H9 (cell line): ENCODE measurements around the gene SMAD7. TPM values are rescaled to one million over a fixed set of nuclear protein-coding genes. Genes with fewer than 3 reads are reported as not detected.

Source experiments
- DNase-seq: peaks from one replicate; pipeline ENCODE4 v3.0.0-alpha.2; 2017
- H2AFZ ChIP-seq: one replicate; pipeline ENCODE4 v1.6.1; 2013; ENCODE audit warnings: mild to moderate bottlenecking, low read length, control low read depth, moderate library complexity
- H2AK5ac ChIP-seq: 2 replicates; pipeline ENCODE4 v1.6.1; 2013; ENCODE audit warnings: low read length, control low read depth, mixed read lengths; ENCODE audit not compliant: insufficient read length
- H2BK120ac ChIP-seq: one replicate; pipeline ENCODE4 v1.6.1; 2013; ENCODE audit warnings: low read depth, mild to moderate bottlenecking, low read length, control low read depth, inconsistent platforms; ENCODE audit not compliant: poor library complexity, severe bottlenecking
- H2BK12ac ChIP-seq: 2 replicates; pipeline ENCODE4 v1.6.1; 2013; ENCODE audit warnings: low read length, control low read depth, mixed read lengths, low read depth; ENCODE audit not compliant: insufficient read length
- H2BK15ac ChIP-seq: 2 replicates; pipeline ENCODE4 v1.6.1; 2013; ENCODE audit warnings: low read depth, low read length, control low read depth
- H2BK20ac ChIP-seq: one replicate; pipeline ENCODE4 v1.6.1; 2013; ENCODE audit warnings: low read depth, mild to moderate bottlenecking, low read length, control low read depth, inconsistent platforms; ENCODE audit not compliant: poor library complexity, severe bottlenecking
- H2BK5ac ChIP-seq: 2 replicates; pipeline ENCODE4 v1.6.1; 2013; ENCODE audit warnings: low read length, control low read depth, mixed read lengths; ENCODE audit not compliant: insufficient read length
- H3K14ac ChIP-seq: 2 replicates; pipeline ENCODE4 v1.6.1; 2013; ENCODE audit warnings: low read length, control low read depth; ENCODE audit not compliant: insufficient read depth
- H3K18ac ChIP-seq: 2 replicates; pipeline ENCODE4 v1.6.1; 2013; ENCODE audit warnings: low read depth, mild to moderate bottlenecking, mixed read lengths, low read length, control low read depth; ENCODE audit not compliant: insufficient read length
- H3K23ac ChIP-seq: 2 replicates; pipeline ENCODE4 v1.6.1; 2013; ENCODE audit warnings: low read length, control low read depth, mixed read lengths, low read depth; ENCODE audit not compliant: insufficient read length
- H3K23me2 ChIP-seq: 2 replicates; pipeline ENCODE4 v1.6.1; 2013; ENCODE audit warnings: low read depth, mild to moderate bottlenecking, mixed read lengths, low read length, control low read depth; ENCODE audit not compliant: insufficient read length, poor library complexity, severe bottlenecking
- H3K27ac ChIP-seq: 2 replicates; pipeline ENCODE4 v1.5.1; 2013; ENCODE audit warnings: low read length, control low read depth, mixed read lengths, low read depth; ENCODE audit not compliant: insufficient read length
- H3K27me3 ChIP-seq: 2 replicates; pipeline ENCODE4 v1.6.1; 2013; ENCODE audit warnings: low read length, control low read depth, inconsistent platforms; ENCODE audit not compliant: insufficient read depth
- H3K4ac ChIP-seq: 2 replicates; pipeline ENCODE4 v1.6.1; 2013; ENCODE audit warnings: low read depth, mild to moderate bottlenecking, control low read depth, inconsistent platforms, low read length, moderate library complexity
- H3K4me1 ChIP-seq: 2 replicates; pipeline ENCODE4 v1.6.1; 2013; ENCODE audit warnings: low read length, control low read depth, inconsistent platforms; ENCODE audit not compliant: insufficient read depth
- H3K4me2 ChIP-seq: 2 replicates; pipeline ENCODE4 v1.6.1; 2013; ENCODE audit warnings: low read length, control low read depth, mixed read lengths; ENCODE audit not compliant: insufficient read length, insufficient read depth
- H3K56ac ChIP-seq: 2 replicates; pipeline ENCODE4 v1.6.1; 2013; ENCODE audit warnings: low read depth, mild to moderate bottlenecking, mixed read lengths, low read length, control low read depth; ENCODE audit not compliant: insufficient read length
- H3K79me1 ChIP-seq: 2 replicates; pipeline ENCODE4 v1.6.1; 2013; ENCODE audit warnings: low read depth, mild to moderate bottlenecking, moderate library complexity, low read length, control low read depth, inconsistent platforms; ENCODE audit not compliant: insufficient read depth, poor library complexity, severe bottlenecking
- H3K79me2 ChIP-seq: 2 replicates; pipeline ENCODE4 v1.6.1; 2013; ENCODE audit warnings: low read length, control low read depth, inconsistent platforms; ENCODE audit not compliant: insufficient read depth
- H3K9ac ChIP-seq: 2 replicates; pipeline ENCODE4 v1.6.1; 2013; ENCODE audit warnings: low read length, control low read depth, mixed read lengths; ENCODE audit not compliant: insufficient read length; ENCODE audit errors: extremely low read depth
- H3K9me3 ChIP-seq: one replicate; pipeline ENCODE4 v1.6.1; 2013; ENCODE audit warnings: low read depth, low read length, inconsistent platforms; ENCODE audit not compliant: control insufficient read depth
- H3T11ph ChIP-seq: one replicate; pipeline ENCODE4 v1.6.1; 2013; ENCODE audit warnings: mild to moderate bottlenecking, low read length, control low read depth, inconsistent platforms
- H4K20me1 ChIP-seq: one replicate; pipeline ENCODE4 v1.6.1; 2013; ENCODE audit not compliant: control insufficient read depth, insufficient read length, insufficient read depth
- H4K5ac ChIP-seq: 2 replicates; pipeline ENCODE4 v1.6.1; 2013; ENCODE audit warnings: low read depth, mild to moderate bottlenecking, mixed read lengths, low read length, control low read depth; ENCODE audit not compliant: insufficient read length
- H4K8ac ChIP-seq: replicated peaks from 2 replicates; pipeline ENCODE4 v1.6.1; 2013; ENCODE audit warnings: low read length, control low read depth, mixed read lengths, low read depth; ENCODE audit not compliant: insufficient read length
- H4K91ac ChIP-seq: 2 replicates; pipeline ENCODE4 v1.6.1; 2013; ENCODE audit warnings: low read depth, mild to moderate bottlenecking, moderate library complexity, mixed read lengths, low read length, control low read depth; ENCODE audit not compliant: insufficient read length
- H3K27ac Mint-ChIP-seq, 3 experiments: 2 replicates in 2 of 3; 3 replicates in 1 of 3; pipeline ENCODE4 v1.8.0; 2020 to 2021; ENCODE audit warnings: mixed read lengths in 3 of 3, mild to moderate bottlenecking in 1 of 3, moderate library complexity in 1 of 3
- H3K27me3 Mint-ChIP-seq: 2 replicates; pipeline ENCODE4 v1.8.0; 2021; ENCODE audit warnings: low read depth, mild to moderate bottlenecking, moderate library complexity, mixed read lengths
- H3K36me3 Mint-ChIP-seq, 3 experiments: 2 replicates in 2 of 3; 3 replicates in 1 of 3; pipeline ENCODE4 v1.8.0; 2020 to 2021; ENCODE audit warnings: low read depth in 3 of 3, mixed read lengths in 3 of 3; ENCODE audit not compliant: insufficient read depth in 1 of 3
- H3K4me1 Mint-ChIP-seq, 2 experiments: 2 replicates each; pipeline ENCODE4 v1.8.0; 2020; ENCODE audit warnings: mixed read lengths in 2 of 2
- H3K4me3 Mint-ChIP-seq, 2 experiments: 2 replicates in 1 of 2; 3 replicates in 1 of 2; pipeline ENCODE4 v1.8.0; 2020 to 2021; ENCODE audit warnings: mild to moderate bottlenecking in 2 of 2, mixed read lengths in 2 of 2, moderate library complexity in 1 of 2
- H3K9me3 Mint-ChIP-seq, 2 experiments: 2 replicates in 1 of 2; 3 replicates in 1 of 2; pipeline ENCODE4 v1.8.0; 2020; ENCODE audit warnings: mild to moderate bottlenecking in 2 of 2, mixed read lengths in 2 of 2, moderate library complexity in 1 of 2
- WGBS: extraction: QIAGEN DNeasy Blood & Tissue Kit; methylation state at CpG from one replicate; pipeline ENCODE4 v1.1.7; 2013; ENCODE audit warnings: missing lambda C conversion rate, low lambda C conversion rate, mixed read lengths; ENCODE audit not compliant: insufficient read length; ENCODE audit errors: extremely low coverage; 5-methylcytosine and 5-hydroxymethylcytosine counted together
- total RNA-seq: library from RNA; stranded (reverse); gene quantifications from 2 replicates; pipeline ENCODE4 v1.2.1, GENCODE V29; 2021
- TF ChIP-seq, protein P1 (sequence below): fragments of 200-600 bp; sonication (generic); conservative IDR thresholded peaks from 3 replicates; pipeline ENCODE4 v1.8.0; 2021; ENCODE audit warnings: antibody characterized with exemption, mild to moderate bottlenecking

The SMAD7 gene
- total RNA-seq, 1 experiment from 2014 or later, result 27.7 TPM

DNA sequence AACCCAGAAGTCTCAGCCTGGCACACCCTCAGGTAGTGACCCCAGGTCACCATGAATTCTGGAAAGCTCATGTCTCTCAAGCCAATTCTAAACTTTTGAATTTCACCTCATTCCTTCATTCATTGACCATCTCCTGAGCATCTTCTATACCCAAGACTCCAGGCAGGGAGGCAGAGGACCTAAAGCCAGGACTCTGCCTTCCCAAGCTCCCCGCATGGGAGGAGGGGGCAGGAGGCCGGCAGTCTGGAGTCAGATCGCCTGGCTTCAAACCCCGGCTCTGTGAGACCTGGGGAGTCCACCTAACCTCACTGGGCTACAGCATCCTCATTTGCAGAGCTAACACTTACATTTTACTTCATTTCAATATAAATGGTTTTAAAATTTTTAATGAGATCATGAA, 59.0 kb downstream of the SMAD7 start:
- Histone ChIP-seq H4K5ac (no peak overlapping the region), H2AFZ (no peak overlapping the region), H2BK12ac (no peak overlapping the region), H3K4ac (no peak overlapping the region), H3K9me3 (no peaks in the 10 kb centered on the region), H3K27me3 (no peaks in the 10 kb centered on the region), H3K4me1 (peaks cover 3% of the 10 kb centered on the region; the same call in 1 of the 2 replicates), H4K91ac (no peak overlapping the region), H3T11ph (no peak overlapping the region), H4K20me1 (no peaks in the 10 kb centered on the region), H3K79me1 (no peaks in the 10 kb centered on the region), H3K14ac (no peak overlapping the region), H4K8ac (no peak overlapping the region), H2BK15ac (no peak overlapping the region), H3K27ac (no peak overlapping the region), H3K79me2 (no peaks in the 10 kb centered on the region), H2BK5ac (no peak overlapping the region), H2AK5ac (no peak overlapping the region), H3K56ac (no peak overlapping the region), H3K4me2 (no peak overlapping the region), H3K23me2 (no peaks in the 10 kb centered on the region), H3K18ac (no peak overlapping the region), H2BK120ac (no peak overlapping the region), H3K23ac (no peak overlapping the region), H3K9ac (no peak overlapping the region), H2BK20ac (no peak overlapping the region)
- Mint-ChIP-seq H3K27ac (peak overlapping the region in 1 of 3 experiments; percentile 87; a peak in 1 of 7 replicates), H3K9me3 (peaks cover 0 to 3% of the 10 kb centered on the region in 2 experiments; a peak in 1 of 5 replicates), H3K4me1 (peaks cover 28 to 43% of the 10 kb centered on the region in 2 experiments), H3K4me3 (no peak overlapping the region), H3K27me3 (no peaks in the 10 kb centered on the region), H3K36me3 (no peaks in the 10 kb centered on the region)
- WGBS, result no CpG with 5 or more reads among the region's 4 CpGs
- no peak for DNase-seq
- TF ChIP-seq, protein P1, sequence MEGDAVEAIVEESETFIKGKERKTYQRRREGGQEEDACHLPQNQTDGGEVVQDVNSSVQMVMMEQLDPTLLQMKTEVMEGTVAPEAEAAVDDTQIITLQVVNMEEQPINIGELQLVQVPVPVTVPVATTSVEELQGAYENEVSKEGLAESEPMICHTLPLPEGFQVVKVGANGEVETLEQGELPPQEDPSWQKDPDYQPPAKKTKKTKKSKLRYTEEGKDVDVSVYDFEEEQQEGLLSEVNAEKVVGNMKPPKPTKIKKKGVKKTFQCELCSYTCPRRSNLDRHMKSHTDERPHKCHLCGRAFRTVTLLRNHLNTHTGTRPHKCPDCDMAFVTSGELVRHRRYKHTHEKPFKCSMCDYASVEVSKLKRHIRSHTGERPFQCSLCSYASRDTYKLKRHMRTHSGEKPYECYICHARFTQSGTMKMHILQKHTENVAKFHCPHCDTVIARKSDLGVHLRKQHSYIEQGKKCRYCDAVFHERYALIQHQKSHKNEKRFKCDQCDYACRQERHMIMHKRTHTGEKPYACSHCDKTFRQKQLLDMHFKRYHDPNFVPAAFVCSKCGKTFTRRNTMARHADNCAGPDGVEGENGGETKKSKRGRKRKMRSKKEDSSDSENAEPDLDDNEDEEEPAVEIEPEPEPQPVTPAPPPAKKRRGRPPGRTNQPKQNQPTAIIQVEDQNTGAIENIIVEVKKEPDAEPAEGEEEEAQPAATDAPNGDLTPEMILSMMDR, result no peak
